ENCODE data around the gene HEPACAM.

Gene HEPACAM

DNA sequence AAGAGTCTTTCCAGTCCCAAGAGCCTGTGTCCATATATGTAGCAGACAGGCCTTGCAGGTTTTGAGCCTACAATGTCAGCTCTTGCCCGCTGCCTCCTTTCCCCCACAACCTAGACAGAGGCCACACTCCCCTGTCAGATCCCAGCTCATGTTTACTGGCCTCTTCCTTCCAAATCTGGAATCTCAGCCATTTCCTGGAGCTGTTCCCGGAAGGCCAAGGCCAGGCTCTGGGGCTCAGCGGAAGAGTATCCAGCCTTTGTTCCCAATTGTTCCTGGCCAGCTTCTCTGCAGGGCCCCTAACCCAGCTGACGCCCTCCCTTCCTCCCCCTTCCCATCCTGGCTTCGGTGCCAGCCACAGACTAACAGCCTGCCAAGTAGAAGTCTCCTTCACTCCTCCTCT lies 37.1 kb downstream of the HEPACAM start:
- DNase-seq, result no peak

DNA sequence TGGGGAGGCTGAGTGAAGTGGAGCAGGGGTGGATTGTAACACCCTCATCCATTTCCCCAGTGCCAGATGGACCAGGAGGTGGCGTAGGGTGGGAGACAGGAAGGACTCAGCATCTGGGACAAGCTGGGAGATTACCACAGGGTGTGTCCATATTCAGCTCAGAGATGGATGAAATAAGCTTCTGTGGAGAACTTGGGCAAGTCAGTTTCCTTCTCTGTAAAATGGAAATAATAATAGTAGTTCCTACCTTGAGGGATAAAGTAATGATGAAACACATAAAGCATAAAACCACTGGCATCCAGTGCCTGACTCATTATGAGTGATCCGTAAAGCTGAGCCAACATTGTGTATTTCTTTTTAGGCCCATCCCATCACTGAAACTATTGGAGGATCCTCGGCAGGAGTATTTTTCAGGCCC lies 37.6 kb downstream of the HEPACAM start:
- no peak for DNase-seq

DNA sequence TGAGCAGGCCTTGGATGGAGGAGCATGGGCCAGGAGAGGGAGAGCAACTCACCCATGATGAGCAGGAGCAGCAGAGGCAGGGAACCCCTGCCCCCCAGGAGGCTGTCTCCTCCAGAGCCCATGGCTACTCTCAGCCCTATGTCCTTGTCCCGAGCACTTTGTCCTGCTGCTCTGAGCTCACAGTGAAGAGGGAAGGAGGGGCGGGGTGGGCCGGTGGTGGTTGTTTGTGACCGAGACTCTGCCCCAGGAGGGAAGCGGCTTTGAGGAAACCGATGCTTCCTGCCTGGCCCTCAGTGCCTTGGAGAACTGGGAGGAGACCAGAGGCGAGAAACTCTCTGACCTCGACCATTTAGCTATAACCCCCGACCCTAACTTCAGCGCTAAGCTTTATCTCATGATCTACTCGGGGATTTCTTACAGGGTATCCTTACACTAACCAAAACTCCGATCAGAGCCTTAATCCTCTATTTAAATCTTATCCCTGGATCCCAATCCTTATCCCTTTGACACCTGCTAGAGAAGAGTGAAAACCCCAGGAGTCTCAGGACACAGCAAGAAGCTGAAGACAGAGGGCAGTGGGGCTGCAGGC lies 38.1 kb downstream of the HEPACAM start, which contains the start of gene ROBO4:
Gene ROBO4, minus strand, starts transcription at position 192 of the 589 bp plus-strand sequence. Its CDS starts 70 bp downstream, at position 122.
- no peak for DNase-seq

DNA sequence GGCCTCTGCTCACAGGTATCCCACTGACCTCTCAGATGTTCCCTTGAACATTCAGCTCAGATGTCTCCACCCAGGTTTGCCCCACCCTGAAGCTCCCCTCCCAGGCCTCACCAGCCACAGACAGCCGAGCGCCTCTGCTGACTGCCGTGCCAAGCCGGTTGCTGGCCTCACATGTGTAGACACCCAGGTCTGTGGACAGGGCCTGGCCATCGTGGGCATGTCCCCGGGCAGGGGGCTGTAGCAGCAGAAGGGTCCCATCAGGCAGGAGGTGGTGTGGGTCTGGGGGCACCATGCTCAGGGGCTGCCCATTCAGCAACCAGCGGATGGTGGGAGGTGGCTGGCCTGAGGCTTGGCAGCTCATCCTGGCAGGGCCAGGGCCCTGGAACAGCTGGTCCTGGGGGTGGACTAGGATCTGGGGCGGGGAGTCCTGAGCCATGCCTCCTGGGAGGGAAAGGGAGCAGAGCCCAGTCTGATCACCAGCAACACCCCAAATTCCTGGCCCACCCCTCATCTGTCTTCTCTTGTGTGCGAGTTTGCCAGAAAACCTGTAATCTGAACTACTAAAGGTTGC lies 38.9 kb downstream of the HEPACAM start:
- no peak for DNase-seq

DNA sequence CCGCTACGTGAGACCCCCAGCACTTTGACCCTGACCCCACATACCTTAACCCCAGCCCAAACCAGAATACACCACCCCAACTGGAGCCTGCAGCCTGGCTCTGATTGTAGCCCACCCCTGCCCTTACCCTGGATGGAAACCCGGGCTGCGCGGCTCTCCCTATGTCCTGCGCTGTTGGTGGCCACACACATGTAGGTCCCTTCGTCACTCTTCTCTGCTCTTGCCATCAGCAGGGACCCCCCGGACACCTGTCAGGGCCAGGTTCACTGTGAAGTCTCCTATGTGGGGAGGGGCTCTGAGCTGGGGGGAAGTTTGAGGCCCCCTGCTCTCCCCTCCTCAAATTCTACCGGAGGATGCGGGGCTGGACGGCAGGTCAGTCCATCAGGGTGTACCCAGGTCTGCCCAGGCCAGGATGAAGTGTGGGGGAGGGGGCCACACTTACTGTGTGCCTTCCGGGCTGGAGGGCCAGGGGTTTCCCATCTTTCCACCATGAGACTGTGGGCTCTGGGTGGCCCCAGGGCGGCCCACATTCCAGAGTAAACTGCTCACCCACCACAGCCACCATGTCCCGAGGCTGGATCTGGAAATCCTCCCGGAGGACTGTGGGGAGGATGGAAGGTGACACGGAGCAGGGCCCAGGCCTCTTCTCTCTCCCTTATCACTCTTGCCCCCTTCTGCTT lies 39.6 kb downstream of the HEPACAM start:
- DNase-seq, result no peak

DNA sequence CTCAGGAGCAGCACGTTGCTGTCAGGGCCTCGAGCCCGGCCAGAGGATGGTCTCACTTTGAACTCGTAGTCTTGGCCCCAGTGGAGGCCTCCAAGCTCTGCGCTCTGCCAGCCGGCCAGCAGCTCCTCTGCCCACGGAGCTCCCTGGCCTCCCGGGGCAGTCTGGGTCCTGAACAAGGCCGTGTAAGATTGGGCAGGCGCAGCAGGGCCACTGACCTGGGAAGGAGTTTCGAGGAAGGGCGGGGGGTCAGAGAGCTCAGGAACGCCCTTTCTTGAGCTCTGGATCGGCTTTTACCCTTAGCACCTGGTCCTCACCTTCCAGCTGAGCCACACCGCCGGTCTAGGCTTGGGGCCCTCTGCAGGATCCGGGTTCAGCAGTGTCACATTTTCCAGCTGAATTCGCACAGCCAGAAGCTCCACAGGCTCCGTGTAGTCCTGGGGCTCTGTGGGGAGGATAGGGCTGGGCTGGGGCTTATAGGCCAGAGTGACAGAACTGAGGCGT lies 40.3 kb downstream of the HEPACAM start:
- DNase-seq, result no peak

DNA sequence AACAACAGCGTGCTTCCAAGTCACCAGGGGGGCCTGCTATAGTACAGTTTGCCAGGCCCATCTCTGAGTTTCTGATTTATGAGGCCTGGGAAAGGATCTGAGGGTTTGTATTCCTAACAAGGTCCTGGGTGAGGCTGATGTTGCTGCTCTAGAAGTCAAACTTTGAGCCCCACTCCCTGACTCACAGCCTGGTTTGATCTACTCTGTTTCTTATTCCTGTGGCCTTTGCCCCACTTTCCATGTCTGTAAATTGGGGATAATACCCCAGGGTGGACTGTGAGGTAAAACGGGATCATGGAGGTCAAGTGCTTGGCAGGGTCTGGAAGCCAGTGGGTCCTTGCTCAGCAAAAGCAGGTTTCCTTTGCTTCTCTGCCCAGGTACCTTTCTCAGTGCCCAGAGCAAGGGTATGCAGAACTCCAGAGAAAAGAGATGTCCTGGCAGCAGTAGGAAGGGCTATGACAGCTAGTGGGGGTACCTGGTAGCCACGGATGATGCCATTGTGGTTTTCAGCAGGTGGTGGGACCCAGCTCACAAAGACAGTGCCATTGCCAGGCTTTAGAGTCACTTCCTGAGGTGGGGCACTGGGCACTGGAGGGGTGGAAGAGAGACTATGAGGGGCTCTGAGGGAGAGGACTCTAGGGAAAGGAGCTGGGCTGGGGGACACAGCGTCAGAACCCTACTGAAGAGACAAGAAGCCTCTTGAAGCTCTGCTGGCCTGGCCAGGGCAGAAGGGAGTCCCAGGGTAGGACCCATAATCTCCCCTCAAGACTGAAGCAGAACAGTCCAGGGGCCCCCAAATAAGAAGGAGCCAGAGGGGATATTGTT lies 41.0 kb downstream of the HEPACAM start:
- no peak for DNase-seq

DNA sequence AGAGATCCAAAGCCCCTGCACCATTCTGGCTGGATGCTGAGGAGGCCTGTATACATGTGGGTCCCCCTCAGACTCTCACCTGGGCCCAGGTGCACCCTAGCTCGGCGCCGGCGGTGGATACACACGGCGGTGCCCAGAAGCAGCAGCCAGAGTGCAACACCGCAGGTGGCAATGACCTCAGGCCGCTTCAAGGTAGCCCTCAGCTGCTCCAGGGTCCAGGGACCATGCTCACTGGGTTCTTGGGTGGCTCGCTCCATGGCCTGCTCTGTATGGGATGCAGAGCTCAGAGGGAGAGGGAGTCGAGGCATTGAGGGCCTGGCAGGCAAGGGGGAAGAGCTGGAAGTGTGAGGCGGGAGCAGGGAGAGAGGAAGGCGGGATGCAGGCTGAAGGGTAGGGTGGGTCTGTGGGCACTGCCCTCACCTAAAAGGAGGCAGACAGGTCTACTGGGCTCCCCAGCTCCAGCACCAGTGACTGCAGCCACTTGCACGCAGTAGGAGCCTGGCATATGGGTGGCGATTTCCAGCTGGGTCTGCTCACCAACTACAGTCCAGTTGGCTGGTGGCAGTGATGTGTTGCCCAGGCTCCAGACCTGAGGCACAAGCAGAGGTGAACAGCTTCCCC lies 42.0 kb downstream of the HEPACAM start:
- no peak for DNase-seq

DNA sequence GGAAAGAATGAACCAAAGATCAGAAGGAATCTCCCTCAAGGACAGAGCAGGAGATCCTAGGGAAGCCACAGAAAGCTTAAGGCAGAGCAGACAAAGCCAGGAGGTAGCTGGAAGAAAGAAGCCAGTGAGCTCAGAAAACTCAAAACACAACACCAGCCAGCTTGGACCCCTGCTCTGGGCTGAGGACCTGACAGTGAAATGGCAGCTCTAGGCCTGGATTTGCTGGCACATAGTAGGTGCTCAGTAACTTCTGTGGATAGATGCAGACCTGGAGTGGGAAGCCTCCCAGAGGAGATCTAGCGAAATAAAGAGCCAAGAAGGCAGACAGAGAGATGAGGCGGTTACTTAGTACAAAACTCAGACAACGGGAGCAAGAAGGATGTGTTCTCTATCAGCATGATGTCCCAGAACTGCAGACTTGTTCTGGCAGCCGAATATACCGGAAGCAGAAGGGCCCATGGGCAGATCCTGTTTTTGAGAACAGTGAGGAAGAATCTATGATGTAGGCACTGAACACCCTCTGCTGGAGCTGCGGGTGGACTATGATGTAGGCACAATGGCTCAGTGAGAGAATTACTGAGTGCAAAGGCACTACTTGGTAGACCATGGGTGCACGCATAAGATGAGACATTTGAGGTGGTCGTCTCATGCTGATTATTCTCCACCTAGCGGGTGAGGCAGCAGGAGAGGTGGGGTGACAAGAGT lies 42.9 kb downstream of the HEPACAM start:
- no peak for DNase-seq

DNA sequence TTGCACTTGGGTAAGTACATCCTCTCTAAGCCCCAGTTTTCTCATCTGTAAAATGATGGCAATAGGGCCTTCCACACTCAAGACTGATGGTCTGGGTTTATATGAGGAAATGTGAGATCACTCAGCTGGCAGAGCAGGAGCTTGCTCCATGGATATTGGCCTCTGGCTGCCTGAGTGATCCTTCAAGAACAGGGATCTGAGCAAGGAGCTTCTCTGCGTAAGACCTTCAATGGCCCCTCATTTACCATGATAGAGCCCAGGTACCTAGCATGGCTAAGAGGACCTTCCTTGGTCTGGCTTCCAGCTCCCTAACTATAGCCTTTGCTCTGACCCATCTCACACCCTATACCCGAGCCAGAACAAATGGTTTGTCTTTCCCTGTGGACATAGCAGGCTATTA lies 43.7 kb downstream of the HEPACAM start:
- DNase-seq, result no peak

DNA sequence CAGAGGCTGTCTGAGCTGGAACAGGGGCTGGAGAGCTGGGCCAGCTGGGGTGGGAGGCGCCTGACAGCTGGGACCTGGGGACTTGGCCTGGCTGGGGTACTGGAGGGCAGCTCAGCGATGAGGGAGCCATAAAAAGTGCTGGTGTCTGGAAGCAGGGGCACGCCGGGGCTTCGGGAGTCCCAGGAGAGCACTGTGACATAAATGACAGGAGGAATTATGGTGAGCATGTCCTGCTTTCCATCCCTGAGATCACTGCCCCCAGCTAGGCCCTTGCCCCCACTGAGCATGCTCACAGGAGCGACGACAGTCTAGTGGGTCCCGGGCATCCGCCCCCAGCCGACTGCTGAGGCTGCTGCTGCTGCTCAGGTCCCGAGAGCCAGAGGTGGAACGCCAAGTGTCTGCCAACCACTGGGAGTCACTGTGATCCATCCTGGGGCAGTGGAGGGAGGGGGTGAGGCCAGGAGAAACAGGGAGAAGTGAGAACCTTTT lies 44.4 kb downstream of the HEPACAM start:
- no peak for DNase-seq

DNA sequence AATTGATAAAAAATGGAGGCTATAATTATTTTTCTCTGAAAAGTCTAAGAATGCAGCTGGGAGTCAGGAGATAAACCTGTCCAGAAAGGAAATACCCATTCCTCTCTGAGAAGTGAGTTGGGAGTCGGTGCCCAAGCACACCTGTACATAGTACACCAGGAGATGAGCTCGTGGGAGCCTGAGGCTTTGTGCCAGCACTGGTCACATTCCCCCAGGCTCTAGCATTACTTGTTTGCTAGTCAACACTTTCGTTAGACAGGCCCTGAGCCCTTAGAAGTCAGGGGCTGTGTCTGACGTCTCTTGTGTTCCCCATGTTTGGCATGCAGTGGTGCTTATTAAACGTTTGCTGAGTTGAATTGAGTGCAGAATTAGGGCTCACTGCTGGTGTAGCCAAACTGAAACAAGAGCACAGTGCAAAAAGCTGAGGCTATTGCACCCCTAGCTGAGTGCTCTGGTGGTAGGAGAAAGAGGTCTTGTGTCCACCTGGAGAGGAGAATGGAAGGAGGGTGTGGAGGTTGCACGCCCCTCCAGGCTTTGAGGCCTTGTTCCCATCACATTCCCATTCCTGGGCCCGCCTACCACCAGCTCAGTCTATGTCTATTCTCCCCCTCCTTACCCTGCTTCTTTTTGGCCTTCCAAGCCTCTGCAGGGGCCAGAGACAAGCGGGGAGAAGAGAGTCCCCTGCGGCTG lies 45.0 kb downstream of the HEPACAM start:
- DNase-seq, result no peak

DNA sequence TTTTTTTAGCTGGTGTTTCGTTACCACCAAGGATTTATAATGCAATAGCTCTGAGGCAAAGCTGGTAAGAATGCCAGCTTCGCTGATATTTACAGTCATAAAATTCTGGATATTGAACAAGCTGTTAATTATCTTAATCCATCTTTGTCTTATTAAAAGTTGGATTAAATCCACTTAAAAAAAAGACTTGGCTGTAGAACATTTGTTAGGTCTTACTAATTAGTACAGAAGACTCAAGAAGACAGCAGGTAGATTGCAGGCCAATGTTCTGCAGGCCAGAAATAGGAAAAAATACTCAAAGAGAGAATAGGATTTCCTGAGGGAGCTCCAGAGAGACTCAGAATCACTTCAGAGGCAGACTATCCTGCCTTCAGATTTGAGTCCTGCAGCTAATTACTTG lies 45.7 kb downstream of the HEPACAM start:
- no peak for DNase-seq

DNA sequence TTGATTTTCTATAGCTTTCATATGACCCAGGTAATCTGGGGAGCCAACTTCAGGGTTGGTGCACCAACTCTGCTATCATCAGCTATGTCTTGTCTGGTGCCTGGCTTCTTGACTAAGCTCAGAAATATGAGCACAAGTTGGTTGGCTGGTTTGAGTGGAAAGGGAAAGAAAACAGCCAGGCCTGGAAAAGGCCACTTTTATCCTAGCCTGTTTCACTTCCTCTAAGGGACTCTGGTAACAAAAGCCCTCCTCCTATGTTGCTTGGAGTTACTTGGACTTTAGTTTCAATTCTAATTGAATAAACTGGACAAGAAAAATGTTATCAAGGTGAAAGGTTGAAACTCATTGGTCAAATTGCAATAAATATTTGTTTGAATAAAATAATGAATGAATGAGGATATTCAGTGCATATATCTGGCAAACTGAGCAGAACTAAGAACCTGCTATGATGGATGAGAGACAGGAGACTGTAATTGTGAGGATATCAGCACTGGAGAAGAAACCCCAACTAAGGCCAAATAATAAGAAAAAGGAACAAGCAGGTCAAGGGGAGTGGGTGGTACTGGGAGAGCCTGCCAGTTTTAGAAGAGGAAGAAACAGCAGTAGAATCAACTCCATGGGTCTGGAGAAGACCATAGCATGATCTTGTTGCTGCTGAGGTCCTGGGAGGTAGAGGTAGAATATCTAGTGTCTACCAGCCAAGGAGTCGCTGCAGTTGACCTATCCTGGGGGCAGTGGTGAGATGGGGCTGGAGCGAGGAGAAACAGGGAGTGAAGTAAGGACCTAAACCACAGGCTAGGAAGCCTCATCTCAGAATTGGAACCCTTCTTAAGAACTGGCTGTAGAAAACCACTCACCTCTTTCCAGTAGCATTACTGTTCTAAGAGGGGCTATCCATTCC lies 46.4 kb downstream of the HEPACAM start:
- DNase-seq, result no peak

DNA sequence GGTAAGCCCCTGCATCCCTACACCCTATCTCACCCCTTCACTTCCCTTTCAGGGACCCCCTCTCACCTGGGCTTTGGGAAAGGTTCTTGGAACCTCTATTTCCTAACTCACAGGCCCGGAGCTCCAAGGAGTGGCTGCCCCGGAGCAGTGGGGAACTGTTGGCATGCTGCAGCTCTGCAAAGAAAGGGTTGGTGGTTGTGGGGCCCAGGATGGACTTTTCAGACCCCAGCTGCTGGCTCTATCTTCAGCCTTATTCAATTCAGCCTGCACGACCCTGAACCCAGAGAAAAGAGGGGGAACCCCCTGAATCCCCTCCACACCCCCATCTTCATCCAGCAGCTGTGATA lies 48.2 kb downstream of the HEPACAM start:
- no peak for DNase-seq

DNA sequence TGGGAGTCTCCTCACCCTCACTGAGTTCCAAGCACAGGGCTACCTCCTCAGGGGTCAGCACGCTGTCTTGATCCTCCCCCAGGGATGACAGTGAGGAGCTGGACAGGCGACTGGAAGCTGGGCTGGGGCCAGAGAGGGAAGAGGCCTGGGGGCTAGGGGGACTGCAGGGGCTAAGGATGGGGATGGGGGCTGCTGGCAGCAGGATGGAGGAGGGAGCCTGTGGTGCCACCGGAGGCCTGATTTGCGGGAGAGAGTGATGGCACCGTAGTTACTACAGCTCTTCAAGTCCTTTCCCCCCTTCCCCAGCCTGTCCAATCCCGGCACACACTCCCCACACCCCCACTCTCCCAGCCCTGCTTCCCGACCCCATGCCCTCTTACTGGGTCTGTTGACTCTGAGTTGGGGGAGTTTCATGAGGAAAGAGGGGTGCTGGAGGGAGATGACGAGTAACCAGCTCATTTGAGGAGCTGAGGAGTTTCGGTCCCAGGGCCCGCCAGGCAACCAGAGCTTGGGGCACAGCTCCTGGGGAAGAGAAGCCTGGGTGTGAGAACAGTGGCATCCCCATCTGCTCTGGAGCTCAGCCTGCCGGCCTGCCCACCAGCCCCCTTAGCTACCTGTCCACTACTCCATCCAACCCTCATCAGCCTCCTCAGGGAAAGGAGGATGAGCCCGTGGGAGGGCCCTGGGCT lies 48.7 kb downstream of the HEPACAM start:
- no peak for DNase-seq

DNA sequence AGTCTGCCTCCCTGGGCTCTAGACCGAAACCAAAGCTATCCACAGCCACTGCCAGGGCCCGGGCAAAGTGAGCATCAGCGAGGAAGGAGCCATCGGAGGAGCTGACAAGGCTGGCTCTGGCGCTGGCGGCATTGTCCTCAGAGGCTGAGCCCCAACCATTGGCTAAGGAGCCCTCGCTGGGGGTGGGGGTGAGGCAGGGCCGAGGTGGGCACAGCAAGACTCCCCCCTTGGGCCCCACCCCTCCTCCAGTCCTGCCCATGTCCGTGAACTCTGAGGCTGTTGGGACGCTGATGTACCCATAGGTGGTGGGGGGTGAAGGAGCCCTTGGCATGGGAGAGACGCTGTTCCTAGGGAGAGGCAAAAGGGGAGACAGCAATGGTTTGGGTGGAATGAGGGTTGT lies 49.4 kb downstream of the HEPACAM start:
- DNase-seq, result no peak

DNA sequence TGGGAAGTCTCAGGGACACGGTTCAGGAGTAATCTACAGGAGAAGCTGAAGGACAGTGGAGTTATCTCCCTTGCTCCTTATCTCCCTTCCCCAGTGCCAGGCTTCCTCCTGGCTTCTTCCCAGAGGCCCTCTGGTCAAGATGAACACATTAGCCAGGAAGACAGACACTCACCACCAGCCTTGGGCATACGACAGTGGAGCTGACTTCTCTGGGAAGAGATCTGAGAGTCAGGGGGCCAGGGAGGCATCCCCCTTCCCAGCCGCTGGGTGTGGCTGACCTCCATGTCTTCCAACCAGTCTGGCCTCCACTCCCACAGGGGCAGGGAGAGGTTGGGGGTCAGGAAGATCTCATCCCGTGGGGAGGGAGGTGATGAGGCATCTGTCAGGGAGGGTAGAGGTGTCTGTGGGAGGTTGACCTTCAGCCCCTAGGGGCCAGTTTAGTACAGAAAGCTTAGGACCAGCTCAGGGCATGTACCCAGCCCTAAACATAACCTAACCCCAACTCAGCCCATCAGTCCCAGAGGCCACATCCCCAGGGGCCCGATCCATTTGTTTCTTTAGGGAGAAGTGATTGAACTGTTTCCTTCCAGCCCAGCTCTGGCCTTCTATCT lies 50.9 kb downstream of the HEPACAM start:
- DNase-seq, result no peak

DNA sequence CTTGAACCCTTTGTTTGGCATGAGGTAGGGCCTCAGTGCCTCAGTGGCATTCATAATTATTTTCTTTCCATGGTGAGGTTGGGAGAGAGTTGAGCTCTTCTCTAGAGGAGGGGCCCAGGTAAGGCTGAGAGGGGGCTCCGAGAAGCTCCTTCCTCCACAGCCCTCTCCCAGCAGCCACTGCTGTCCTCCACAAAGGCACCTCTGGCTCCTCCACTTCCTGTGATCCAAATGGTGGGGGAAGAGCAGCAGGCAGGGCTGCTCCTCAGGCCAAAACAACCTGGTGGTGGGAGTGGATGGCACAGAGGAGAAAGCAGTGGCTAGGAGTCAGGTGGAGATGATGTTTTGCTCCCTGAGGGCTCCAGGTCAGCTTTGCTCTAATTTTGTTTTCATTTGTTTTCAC lies 51.5 kb downstream of the HEPACAM start:
- no peak for DNase-seq
